WTC11 (cell line): ENCODE results near the gene PCGF3. TPM values are rescaled to one million over a fixed set of nuclear protein-coding genes. Genes with fewer than 3 reads are reported as not detected.

Experiments
- ATAC-seq: fragments of 200-7000 bp; cut with Tn5 transposase; 2 replicates; pipeline ENCODE4 v1.10.0; 2021; ENCODE audit warnings: mild to moderate bottlenecking, moderate library complexity
- CTCF ChIA-PET: fragments of 300-600 bp; sonication (Branson Sonifier 250); formaldehyde crosslinking; loops from one replicate; lab custom pipeline; 2021; ENCODE audit warnings: antibody characterized with exemption; lab: Charles Lee
- POLR2A ChIA-PET: fragments of 350-600 bp; sonication (Branson Sonifier 250); formaldehyde crosslinking; loops from one replicate; lab custom pipeline; 2021; ENCODE audit warnings: antibody characterized with exemption; lab: Charles Lee
- DNase-seq: peaks from one replicate; pipeline ENCODE4 v3.0.0; 2021; ENCODE audit warnings: low spot score
- H3K27ac Mint-ChIP-seq: 2 replicates; pipeline ENCODE4 v1.8.0; 2021; ENCODE audit warnings: mixed read lengths
- H3K27me3 Mint-ChIP-seq: 2 replicates; pipeline ENCODE4 v1.8.0; 2021; ENCODE audit warnings: low read depth, mild to moderate bottlenecking, moderate library complexity, mixed read lengths
- H3K36me3 Mint-ChIP-seq: 2 replicates; pipeline ENCODE4 v1.8.0; 2021; ENCODE audit warnings: mixed read lengths
- H3K4me1 Mint-ChIP-seq: 2 replicates; pipeline ENCODE4 v1.8.0; 2022; ENCODE audit warnings: mixed read lengths
- H3K4me3 Mint-ChIP-seq: 2 replicates; pipeline ENCODE4 v1.8.0; 2021; ENCODE audit warnings: mild to moderate bottlenecking, moderate library complexity, mixed read lengths
- H3K9me3 Mint-ChIP-seq: 2 replicates; pipeline ENCODE4 v1.8.0; 2021; ENCODE audit warnings: mixed read lengths
- ATF2 ChIP-seq: sonication (generic); formaldehyde crosslinking; IDR thresholded peaks from 2 replicates; pipeline ENCODE4 v1.8.1; 2022; ENCODE audit warnings: low read depth, missing genetic modification reagents, borderline replicate concordance
- CDX4 ChIP-seq: fragments of 250-450 bp; sonication (Bioruptor Pico); IDR thresholded peaks from 2 replicates; pipeline ENCODE4 v1.9.0; 2021; ENCODE audit warnings: moderate library complexity, mild to moderate bottlenecking, inconsistent platforms, borderline replicate concordance
- CTCF ChIP-seq: fragments of 200-600 bp; IDR thresholded peaks from 2 replicates; pipeline ENCODE4 v1.8.0; 2022; ENCODE audit warnings: antibody characterized with exemption
- GRHL2 ChIP-seq: fragments of 250-450 bp; sonication (Bioruptor Pico); IDR thresholded peaks from 2 replicates; pipeline ENCODE4 v1.8.0; 2022; ENCODE audit warnings: mild to moderate bottlenecking, moderate library complexity; ENCODE audit not compliant: insufficient replicate concordance, severe bottlenecking
- GTF2I ChIP-seq: fragments of 250-450 bp; sonication (Bioruptor Pico); conservative IDR thresholded peaks from 2 replicates; pipeline ENCODE4 v1.4.0; 2021; ENCODE audit warnings: mild to moderate bottlenecking
- HMGA2 ChIP-seq: fragments of 250-450 bp; sonication (Bioruptor Pico); IDR thresholded peaks from 2 replicates; pipeline ENCODE4 v1.4.0; 2021; ENCODE audit warnings: mild to moderate bottlenecking, moderate library complexity
- JUN ChIP-seq: sonication (generic); formaldehyde crosslinking; IDR thresholded peaks from 2 replicates; pipeline ENCODE4 v1.8.0; 2023; ENCODE audit warnings: mild to moderate bottlenecking, missing genetic modification reagents
- MXD4 ChIP-seq: fragments of 250-450 bp; sonication (Bioruptor Pico); IDR thresholded peaks from 2 replicates; pipeline ENCODE4 v1.8.0; 2021; ENCODE audit warnings: mild to moderate bottlenecking, moderate library complexity, borderline replicate concordance
- NFYB ChIP-seq: sonication (generic); formaldehyde crosslinking; conservative IDR thresholded peaks from 2 replicates; pipeline ENCODE4 v1.8.0; 2022; ENCODE audit warnings: low read depth, missing genetic modification reagents
- SMAD3 ChIP-seq: sonication (generic); formaldehyde crosslinking; IDR thresholded peaks from 2 replicates; pipeline ENCODE4 v1.8.0; 2022; ENCODE audit warnings: missing genetic modification reagents, mild to moderate bottlenecking, borderline replicate concordance
- ZBTB21 ChIP-seq: sonication (generic); formaldehyde crosslinking; IDR thresholded peaks from 2 replicates; pipeline ENCODE4 v1.8.1; 2023; ENCODE audit warnings: mild to moderate bottlenecking, missing genetic modification reagents, borderline replicate concordance
- ZNF317 ChIP-seq: sonication (generic); formaldehyde crosslinking; IDR thresholded peaks from 2 replicates; pipeline ENCODE4 v1.8.1; 2023; ENCODE audit warnings: low read depth, mild to moderate bottlenecking, moderate library complexity, missing genetic modification reagents, borderline replicate concordance
- total RNA-seq: library from RNA; stranded (reverse); gene quantifications from 3 replicates; pipeline ENCODE4 v1.2.3, GENCODE V29; 2021
- TF ChIP-seq, protein P1 (sequence below): sonication (generic); formaldehyde crosslinking; conservative IDR thresholded peaks from 2 replicates; pipeline ENCODE4 v1.8.1; 2023; ENCODE audit warnings: mild to moderate bottlenecking, low read depth, missing genetic modification reagents, moderate library complexity
- TF ChIP-seq, protein P2 (sequence below): fragments of 250-450 bp; sonication (Bioruptor Pico); IDR thresholded peaks from 2 replicates; pipeline ENCODE4 v1.9.0; 2021; ENCODE audit warnings: mild to moderate bottlenecking
- TF ChIP-seq, protein P3 (sequence below): sonication (generic); formaldehyde crosslinking; IDR thresholded peaks from 2 replicates; pipeline ENCODE4 v1.8.0; 2023; ENCODE audit warnings: mild to moderate bottlenecking, missing genetic modification reagents
- TF ChIP-seq, protein P4 (sequence below): sonication (generic); formaldehyde crosslinking; IDR thresholded peaks from 2 replicates; pipeline ENCODE4 v1.8.0; 2022; ENCODE audit warnings: mild to moderate bottlenecking, missing genetic modification reagents

The PCGF3 gene
- total RNA-seq, 1 experiment from 2014 or later = 65.7 TPM

DNA sequence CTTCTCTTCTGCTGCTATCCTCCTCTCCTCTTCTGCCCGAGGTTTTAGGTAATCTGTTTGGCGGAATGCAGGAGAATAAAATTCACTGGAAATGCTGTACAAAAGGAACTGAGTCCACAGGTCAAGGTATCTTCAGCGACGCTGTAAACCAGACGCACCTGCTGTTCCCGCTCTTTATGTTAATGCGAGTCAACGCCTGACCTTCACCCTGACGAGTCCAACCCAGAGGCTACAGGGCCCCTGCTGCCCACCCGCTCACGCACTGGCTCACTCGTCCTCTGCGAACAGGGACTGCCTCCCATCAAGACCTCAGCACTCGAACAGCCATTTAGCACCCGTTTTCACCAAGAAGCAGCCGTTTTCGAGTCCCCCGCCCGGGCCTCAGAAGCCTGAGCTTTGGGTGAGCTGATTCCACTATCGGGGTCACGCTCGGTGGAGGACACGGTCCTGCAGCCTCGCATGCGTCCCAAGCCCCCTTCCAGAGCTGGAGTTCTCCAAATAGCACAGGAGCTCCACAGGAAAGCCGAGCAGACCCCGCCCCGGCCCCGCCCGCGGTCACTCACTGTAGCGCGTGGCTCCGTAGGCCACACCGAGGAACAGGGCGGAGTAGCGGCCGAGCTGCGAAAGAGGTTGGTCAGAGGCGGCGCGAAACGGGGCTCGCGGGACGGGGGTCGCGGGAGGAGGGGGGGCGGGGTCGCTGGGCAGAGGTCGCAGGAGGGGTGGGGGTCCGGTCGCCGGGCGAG, 32.1 kb upstream of the PCGF3 start (continued):
- no peak for TF ChIP-seq CTCF
- TF ChIP-seq, protein P1, sequence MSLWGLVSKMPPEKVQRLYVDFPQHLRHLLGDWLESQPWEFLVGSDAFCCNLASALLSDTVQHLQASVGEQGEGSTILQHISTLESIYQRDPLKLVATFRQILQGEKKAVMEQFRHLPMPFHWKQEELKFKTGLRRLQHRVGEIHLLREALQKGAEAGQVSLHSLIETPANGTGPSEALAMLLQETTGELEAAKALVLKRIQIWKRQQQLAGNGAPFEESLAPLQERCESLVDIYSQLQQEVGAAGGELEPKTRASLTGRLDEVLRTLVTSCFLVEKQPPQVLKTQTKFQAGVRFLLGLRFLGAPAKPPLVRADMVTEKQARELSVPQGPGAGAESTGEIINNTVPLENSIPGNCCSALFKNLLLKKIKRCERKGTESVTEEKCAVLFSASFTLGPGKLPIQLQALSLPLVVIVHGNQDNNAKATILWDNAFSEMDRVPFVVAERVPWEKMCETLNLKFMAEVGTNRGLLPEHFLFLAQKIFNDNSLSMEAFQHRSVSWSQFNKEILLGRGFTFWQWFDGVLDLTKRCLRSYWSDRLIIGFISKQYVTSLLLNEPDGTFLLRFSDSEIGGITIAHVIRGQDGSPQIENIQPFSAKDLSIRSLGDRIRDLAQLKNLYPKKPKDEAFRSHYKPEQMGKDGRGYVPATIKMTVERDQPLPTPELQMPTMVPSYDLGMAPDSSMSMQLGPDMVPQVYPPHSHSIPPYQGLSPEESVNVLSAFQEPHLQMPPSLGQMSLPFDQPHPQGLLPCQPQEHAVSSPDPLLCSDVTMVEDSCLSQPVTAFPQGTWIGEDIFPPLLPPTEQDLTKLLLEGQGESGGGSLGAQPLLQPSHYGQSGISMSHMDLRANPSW (CRISPR knock-in tag) = no peak
- TF ChIP-seq NFYB (CRISPR knock-in tag) = no peak
- no peak for TF ChIP-seq MXD4 (CRISPR knock-in tag)

DNA sequence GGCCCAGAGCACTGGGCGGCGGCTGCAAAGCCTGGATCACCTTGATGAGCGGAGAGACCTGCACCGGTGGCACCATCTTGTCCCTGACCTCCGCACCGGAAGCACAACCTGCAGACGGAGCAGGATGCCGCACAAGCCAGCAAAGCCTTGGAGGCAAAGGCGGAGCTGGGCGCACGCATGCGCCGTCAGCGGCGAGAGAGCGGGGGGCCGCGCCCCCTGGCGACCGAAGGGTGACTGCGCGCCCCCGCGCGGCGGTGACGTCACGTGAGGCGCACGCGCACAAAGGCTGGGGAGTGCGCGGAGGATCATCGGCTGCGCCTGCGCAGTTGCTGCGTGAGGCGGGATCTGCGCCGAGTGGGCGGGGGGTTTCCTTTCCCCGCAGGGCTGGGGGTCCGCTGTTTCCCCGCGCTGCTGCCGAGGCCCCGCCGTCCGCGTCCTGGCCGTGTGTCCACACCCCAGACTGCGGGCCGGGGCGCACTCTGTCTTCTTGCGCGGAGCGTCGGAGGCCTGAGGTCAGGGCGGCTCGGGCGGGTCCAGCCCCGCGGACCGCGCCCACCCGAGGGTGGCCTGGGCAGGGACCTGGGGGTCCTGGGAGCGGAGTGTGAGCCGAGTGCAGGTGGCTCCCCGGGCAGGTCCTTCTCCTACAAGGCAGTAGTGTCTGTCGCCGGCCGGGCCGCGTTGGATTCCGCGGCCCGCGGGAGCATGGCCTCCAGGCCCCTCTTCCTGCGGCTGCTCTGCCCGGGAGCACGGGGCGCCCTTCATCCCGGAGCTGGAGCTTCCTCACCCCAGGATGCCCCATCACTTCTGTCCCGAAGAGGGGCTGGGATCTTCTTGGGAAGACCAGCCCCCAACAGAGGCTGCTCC, 31.2 kb upstream of the PCGF3 start, which contains the start of the genes ATP5ME and MYL5:
Gene ATP5ME, minus strand, starts transcription at position 105 of the 864 bp plus-strand sequence. Its CDS starts 29 bp downstream, at position 76.
Gene MYL5, plus strand, starts transcription at position 371 of the 864 bp plus-strand sequence. CDS start 3,485 bp downstream, outside the sequence.
- Mint-ChIP-seq H3K27me3 (peaks cover 3% of the 10 kb centered on the region), H3K4me3 (peak within 1 kb of the TSS; percentile 86), H3K4me1 (peaks cover 7% of the 10 kb centered on the region), H3K9me3 (no peaks in the 10 kb centered on the region), H3K27ac (peak within 1 kb of the TSS; percentile 94), H3K36me3 (peaks cover 24% of the 10 kb centered on the region)
- CTCF ChIA-PET = interaction anchor here (0.6 to 3.2 kb wide), 15 partner anchors 9 to 215 kb away, joined by 3 to 35 read pairs (median 4); partner anchors contain the start of gene PDE6B
- POLR2A ChIA-PET = interaction anchor here (0.6 to 1.4 kb wide), 3 partner anchors 10 to 249 kb away, joined by 3 to 7 read pairs (median 4); no protein-coding TSS in a partner anchor
- ATAC-seq (peak; percentile 83), DNase-seq (peak; percentile 93)
- peak; percentile 72; the same call in 1 of the 2 replicates for TF ChIP-seq ATF2
- peak; percentile 74; the same call in 1 of the 2 replicates for TF ChIP-seq SMAD3 (CRISPR knock-in tag)
- no peak for TF ChIP-seq GTF2I (CRISPR knock-in tag)
- TF ChIP-seq ZNF317 = no peak
- TF ChIP-seq, protein P2, sequence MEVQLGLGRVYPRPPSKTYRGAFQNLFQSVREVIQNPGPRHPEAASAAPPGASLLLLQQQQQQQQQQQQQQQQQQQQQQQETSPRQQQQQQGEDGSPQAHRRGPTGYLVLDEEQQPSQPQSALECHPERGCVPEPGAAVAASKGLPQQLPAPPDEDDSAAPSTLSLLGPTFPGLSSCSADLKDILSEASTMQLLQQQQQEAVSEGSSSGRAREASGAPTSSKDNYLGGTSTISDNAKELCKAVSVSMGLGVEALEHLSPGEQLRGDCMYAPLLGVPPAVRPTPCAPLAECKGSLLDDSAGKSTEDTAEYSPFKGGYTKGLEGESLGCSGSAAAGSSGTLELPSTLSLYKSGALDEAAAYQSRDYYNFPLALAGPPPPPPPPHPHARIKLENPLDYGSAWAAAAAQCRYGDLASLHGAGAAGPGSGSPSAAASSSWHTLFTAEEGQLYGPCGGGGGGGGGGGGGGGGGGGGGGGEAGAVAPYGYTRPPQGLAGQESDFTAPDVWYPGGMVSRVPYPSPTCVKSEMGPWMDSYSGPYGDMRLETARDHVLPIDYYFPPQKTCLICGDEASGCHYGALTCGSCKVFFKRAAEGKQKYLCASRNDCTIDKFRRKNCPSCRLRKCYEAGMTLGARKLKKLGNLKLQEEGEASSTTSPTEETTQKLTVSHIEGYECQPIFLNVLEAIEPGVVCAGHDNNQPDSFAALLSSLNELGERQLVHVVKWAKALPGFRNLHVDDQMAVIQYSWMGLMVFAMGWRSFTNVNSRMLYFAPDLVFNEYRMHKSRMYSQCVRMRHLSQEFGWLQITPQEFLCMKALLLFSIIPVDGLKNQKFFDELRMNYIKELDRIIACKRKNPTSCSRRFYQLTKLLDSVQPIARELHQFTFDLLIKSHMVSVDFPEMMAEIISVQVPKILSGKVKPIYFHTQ (CRISPR knock-in tag) = no peak
- TF ChIP-seq HMGA2 (CRISPR knock-in tag) = no peak
- TF ChIP-seq GRHL2 = no peak
- TF ChIP-seq, protein P3, sequence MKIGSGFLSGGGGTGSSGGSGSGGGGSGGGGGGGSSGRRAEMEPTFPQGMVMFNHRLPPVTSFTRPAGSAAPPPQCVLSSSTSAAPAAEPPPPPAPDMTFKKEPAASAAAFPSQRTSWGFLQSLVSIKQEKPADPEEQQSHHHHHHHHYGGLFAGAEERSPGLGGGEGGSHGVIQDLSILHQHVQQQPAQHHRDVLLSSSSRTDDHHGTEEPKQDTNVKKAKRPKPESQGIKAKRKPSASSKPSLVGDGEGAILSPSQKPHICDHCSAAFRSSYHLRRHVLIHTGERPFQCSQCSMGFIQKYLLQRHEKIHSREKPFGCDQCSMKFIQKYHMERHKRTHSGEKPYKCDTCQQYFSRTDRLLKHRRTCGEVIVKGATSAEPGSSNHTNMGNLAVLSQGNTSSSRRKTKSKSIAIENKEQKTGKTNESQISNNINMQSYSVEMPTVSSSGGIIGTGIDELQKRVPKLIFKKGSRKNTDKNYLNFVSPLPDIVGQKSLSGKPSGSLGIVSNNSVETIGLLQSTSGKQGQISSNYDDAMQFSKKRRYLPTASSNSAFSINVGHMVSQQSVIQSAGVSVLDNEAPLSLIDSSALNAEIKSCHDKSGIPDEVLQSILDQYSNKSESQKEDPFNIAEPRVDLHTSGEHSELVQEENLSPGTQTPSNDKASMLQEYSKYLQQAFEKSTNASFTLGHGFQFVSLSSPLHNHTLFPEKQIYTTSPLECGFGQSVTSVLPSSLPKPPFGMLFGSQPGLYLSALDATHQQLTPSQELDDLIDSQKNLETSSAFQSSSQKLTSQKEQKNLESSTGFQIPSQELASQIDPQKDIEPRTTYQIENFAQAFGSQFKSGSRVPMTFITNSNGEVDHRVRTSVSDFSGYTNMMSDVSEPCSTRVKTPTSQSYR = no peak
- peak; percentile 61; the same call in 1 of the 2 replicates for TF ChIP-seq JUN (CRISPR knock-in tag)
- TF ChIP-seq CDX4 = no peak
- peak; percentile 94 for TF ChIP-seq ZBTB21 (CRISPR knock-in tag)
- TF ChIP-seq, protein P4, sequence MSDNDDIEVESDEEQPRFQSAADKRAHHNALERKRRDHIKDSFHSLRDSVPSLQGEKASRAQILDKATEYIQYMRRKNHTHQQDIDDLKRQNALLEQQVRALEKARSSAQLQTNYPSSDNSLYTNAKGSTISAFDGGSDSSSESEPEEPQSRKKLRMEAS (CRISPR knock-in tag) = peak; percentile 71; the same call in 1 of the 2 replicates
